Umbilical cord (tissue), 2 donors: ENCODE data around the gene DUSP22. TPM values are rescaled to one million over a fixed set of nuclear protein-coding genes. Genes with fewer than 3 reads are reported as not detected.

Experiments used
- DNase-seq: peaks from one replicate; pipeline ENCODE4 v3.0.0-alpha.2; 2015; ENCODE audit warnings: low spot score
- total RNA-seq: library from RNA; depleted of rRNA; stranded (reverse); fragments of >200 nt; gene quantifications from one replicate; pipeline ENCODE4 v1.2.3, GENCODE V29; 2014; ENCODE audit warnings: low replicate concordance; ENCODE audit not compliant: insufficient read depth

Gene DUSP22
- total RNA-seq, 1 donor from 2014 or later, result 21.2 TPM

DNA sequence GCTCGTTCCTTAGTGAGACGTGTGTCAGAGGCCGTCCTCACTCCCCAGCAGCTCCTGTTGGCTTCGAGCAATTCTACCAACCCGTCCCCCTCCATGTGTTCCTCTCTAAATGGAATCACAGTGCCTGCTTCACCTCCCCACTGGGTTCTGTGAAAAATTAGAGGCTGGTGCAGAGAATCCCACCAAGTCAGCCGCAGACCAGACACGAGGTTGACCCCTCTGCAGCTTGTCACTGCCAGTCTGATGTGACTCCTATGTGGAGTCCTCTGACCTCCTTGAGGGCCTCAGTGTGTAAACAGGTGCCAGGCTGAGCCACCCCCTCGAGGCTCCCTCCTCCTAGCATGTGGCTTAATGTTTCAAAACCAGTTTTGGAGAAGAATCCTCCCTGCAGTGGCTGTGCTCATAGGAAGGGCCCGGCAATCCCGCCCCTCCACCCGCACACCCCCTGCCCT is 86.7 kb downstream of the DUSP22 start:
- DNase-seq, result no peak

- DNase-seq, result no peak
These were observed 87.3 kb downstream of the DUSP22 start for GRCh38 chr6:379410-380181.

DNA sequence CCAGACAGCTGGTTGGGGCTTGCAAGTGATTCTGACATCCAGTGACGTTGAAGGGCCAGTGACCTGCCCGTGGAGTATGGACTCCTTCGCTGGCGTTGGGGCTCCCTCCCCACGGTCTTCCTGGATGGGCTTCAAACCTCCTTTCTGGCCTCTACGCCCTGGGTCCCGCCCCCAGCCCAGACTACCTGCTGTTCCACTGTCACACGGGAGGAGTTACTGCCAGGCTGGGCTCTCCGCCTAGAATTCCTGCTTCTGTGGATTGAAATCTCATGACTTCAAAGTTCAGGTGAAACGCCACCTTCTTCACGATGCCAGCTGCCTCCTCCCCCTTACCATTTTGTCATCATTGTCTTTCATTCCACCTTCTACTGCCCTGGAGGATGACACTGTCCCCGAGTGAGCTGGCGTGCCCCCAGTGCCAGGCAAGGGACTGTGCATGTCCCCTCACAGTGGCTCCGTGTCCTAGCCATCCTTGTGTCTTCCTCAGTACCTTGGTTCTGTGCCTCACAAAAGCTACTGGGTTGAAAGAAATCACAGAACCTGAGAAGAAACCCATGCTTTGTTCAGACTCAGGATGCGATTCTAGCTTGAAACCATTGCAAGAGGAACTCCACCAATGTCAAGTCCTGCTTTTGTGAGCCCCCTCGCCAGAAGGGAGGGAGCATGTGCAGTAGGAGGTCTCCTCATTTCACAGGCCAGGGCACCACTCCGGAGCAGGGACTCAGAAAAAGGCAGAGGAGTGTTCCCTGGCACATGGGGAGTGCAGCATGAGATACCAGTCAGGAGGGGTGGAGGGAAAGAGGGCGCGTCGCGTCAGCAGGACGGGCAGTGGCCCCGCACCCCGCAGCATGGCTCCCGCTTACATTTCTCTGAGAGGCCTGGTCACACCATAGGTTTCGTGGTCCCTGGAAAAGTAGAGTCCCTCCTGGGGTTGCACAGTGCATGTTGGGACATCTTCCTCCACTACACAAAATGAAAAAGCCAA is 88.2 kb downstream of the DUSP22 start:
- no peak for DNase-seq

GRCh38 chr6:381742-382461 is 89.6 kb downstream of the DUSP22 start:
- no peak for DNase-seq

DNA sequence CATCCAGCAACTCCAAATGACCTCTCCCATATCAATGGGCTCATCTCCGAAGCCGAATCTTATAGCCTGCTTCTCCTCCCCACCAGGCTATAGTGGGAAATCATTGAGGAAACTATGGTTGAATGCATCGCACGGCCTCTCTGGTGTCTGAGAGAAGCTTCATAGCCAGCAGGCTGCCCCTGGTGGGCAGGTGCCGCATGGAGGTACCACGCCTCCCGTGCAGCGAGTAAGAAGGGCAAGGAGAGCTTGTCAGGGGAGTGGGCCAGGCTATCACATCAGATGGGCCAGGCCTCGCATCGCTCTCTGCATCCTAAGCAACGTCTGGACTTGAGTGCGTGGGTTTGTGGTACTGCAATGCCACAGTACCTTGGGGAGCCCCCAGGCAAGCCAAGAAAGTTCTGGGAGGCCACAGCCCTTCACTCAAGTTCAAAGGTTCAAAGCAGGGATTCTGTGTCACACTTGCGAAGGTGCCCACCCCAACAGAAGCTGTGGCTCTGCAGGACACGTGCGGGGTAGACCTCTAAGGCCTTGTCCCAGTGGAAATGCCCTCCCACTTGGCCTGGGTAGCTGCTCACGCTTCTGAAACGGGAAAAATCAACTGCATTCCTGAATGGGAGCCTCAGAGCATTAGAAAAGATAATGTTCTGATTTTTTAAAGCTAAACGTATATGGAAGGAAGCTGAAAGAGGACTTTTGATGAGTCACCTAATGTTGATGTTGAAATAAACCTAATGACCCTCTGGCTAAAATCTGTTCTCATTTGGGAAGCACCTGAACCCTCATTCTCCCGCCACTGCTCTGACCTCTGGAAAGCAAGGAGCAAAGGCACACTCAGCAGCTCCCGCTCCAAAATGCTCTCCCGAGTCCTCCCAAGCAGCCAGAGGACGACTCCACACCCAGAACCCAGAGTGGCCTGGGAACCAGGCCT is 90.9 kb downstream of the DUSP22 start:
- DNase-seq, result no peak

- DNase-seq, result no peak
These were observed 91.6 kb downstream of the DUSP22 start for GRCh38 chr6:383856-384255.

DNA sequence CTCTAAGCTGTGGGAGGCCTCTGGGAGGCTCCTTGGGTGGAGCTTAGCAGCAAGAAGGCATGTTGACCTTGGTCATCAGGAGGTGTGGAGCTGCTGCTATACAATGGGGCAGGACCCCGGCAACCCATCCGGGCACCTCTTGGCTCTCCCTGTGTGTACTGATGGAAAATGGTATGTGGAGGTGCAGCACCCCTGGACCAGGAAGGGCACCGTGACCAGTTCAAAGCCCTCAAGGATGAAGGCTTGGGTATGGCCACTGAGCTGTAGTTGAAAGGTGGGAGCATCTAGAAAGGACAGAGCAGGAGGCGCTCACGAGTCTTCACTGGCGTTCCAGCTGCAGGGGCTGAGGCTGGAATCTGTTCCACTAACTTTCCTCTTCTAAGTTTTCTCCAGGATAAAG is 92.6 kb downstream of the DUSP22 start:
- DNase-seq, result no peak

GRCh38 chr6:385614-386013 is 93.3 kb downstream of the DUSP22 start:
- DNase-seq, result no peak

DNA sequence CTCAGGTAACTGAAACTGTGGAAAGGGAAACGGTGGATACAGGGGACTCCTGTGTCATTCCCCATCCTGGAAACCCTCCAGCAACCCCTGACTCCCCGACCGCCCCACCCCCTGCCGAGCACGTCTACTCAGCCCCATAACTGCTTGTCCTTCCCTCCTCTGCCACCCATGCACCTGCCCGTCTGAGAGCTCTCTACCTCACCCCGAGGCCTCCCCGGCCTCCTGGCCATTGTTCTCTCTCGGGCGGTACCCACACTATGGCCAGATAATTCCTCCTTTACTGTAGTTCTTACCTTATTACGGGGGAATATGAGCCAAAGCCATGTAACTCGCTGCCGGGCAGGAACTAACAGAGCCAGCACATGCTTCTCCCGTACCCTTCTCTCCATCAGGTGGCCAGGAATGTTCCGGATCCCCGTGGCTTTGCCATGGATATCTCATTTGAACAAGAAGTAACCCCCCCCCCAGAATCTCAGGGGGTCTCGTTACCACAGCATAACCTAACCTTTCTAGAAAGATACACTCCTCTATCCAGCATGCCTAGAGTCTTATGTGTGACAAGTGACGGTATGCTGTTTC is 94.5 kb downstream of the DUSP22 start:
- DNase-seq, result no peak

DNA sequence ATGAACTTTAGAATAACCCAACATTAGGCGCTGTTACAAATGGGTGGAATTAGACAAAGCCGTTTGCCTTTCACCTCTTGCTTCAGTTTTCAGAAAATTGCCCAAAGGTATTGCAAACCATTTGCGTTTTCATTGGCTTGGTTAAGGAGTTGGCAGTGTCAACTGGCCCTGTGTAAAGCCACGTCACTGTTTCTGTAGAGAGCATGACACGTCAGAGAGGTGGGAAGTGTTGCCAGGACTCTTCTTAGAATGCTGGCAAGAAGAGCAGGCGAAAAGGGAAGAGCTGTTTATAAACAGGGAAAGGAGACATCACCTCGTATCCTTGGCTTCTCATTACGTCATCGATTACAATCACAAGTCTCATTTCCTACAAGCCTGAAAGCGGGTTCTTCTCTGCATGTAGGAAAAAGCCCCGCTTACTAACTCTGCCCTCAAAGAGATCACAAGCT is 95.0 kb downstream of the DUSP22 start:
- DNase-seq, result no peak

DNA sequence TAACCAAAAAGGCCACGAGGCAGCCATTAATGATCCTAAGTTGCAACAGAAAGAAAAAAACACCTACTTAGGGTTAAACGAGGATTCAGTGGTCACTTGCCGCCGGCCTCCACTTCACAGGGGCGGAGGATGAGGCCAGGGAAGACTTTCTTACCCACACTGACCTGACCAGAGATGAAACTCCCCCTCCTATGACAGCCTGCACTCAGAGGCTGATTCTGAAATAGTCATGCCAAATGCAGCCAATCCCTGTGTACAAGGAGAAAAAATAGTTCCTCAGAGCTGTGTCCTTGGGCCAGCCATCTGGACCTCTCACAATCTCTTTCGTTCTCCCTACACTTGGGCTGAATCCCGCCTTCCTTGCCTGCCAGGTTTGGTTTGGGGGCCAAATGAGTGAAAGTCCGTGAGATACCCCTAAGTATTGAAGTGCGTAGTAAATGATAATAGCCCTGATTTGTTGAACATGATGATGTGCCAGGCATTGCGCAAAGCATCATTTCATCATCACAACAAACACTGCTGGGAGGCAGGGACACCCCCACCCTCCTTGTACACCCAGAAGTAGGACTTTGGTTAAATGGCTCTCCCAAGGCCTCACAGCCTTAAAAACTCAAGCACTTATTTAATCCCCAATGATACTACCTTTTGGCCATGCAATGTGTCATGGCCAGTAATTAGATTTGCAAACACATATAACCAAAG is 96.1 kb downstream of the DUSP22 start:
- DNase-seq, result no peak

- DNase-seq, result no peak
These were observed 96.9 kb downstream of the DUSP22 start for GRCh38 chr6:389143-389542.

DNA sequence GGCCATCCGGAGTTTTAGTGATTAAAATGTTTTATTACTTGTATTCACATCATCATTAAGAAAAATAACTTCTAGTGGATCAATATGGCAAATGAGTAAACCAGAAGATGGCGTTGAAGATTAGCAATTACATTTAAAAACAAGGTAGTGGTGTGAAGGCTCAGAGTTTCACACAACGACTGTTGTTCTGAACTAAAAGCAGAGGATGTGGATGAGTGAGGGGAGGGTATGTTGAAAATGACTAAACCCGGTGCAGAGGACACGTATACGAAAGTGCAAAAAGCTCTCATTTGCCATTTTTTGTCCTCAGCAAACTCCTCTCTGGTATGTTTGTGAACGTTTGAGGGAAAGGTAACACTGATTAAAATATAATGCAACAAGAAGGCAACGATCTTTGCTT is 97.3 kb downstream of the DUSP22 start:
- no peak for DNase-seq

DNA sequence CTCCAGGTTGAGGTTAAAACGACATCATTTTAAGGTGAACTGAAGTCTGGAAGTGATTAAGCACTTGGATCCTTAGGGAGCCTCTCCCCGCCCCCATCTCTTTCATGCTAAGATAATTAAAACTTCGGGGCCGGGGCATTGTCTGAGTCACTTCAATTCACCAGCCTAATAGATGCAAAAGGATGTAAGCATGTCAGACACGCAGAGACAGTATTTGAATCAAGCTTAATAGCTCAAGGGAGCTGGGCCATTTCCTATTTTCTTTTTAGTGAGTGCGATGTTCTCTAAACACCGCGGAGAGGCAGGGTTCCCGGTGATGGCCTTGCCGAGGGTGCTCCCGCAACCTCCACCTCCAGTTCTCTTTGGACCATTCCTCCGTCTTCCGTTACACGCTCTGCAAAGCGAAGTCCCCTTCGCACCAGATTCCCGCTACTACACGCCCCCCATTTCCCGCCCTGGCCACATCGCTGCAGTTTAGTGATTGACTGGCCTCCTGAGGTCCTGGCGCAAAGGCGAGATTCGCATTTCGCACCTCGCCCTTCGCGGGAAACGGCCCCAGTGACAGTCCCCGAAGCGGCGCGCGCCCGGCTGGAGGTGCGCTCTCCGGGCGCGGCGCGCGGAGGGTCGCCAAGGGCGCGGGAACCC is 98.7 kb downstream of the DUSP22 start:
- no peak for DNase-seq

DNA sequence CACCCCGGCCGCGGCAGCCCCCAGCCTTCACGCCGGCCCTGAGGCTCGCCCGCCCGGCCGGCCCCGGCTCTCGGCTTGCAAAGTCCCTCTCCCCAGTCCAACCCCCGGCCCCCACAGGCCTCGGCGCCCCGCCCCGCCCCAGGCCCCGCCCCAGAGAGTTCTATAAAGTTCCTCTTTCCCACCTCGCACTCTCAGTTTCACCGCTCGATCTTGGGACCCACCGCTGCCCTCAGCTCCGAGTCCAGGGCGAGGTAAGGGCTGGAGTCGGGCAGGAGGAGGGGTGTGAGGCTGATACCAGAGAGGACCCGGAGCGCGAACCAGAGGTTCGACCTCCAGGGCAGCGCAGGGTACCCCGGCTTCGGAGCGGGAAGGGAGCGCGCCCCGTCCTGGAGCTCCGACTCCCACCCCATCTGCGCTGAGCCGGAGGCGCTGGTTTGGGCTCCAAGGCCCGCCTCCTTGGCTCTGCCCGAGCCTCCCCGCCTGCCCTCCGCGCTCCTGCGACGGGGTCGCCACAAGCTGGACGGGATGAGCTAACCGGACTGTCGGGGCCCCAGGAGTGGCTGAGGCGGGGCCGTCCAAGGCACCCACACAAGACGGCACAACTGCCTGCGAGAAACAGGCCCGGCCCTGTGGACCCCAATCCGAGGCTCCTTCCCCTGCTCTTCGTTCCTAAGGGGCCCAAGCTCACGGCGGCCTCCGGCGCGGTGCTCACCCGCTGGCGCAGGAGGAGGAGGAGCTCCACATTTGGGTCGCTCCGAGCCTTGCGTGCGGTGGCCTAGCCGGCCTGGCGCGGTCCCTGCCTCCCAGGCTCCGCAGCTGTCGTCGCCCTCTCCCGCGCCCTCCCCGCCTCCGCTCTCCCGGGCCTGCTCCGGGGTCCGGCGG is 99.5 kb downstream of the DUSP22 start, which contains the start of gene IRF4:
Gene IRF4 (plus strand): TSS at position 194 of the 882 bp plus-strand sequence. CDS start 1,401 bp downstream, outside the sequence.
- DNase-seq, result no peak

GRCh38 chr6:392441-393390 is 100.4 kb downstream of the DUSP22 start:
- DNase-seq, result no peak
